NCI-H2107 treated with DMSO at 0.1 percent for 48 hours (cell line): ENCODE data around the gene GRK2.
A peak's percentile ranks its signal among the peaks of the same experiment; 100 is the strongest.
"Not testable (repeated sequence)": the region's sequence is repeated elsewhere in the genome, so short reads cannot be mapped to it uniquely, and the experiment has no call there.

Source experiments
- DNase-seq: peaks from one replicate; lab custom pipeline; 2025; ENCODE audit not compliant: unreplicated experiment; lab: John Stamatoyannopoulos, UW

GRK2 gene

GRCh38 chr11:67253872-67254624, 12.2 kb upstream of the GRK2 start:
- no peak for DNase-seq

- DNase-seq = no peak
These were observed 11.5 kb upstream of the GRK2 start for GRCh38 chr11:67254798-67255197.

GRCh38 chr11:67255353-67255752, 10.9 kb upstream of the GRK2 start:
- DNase-seq = no peak

DNA sequence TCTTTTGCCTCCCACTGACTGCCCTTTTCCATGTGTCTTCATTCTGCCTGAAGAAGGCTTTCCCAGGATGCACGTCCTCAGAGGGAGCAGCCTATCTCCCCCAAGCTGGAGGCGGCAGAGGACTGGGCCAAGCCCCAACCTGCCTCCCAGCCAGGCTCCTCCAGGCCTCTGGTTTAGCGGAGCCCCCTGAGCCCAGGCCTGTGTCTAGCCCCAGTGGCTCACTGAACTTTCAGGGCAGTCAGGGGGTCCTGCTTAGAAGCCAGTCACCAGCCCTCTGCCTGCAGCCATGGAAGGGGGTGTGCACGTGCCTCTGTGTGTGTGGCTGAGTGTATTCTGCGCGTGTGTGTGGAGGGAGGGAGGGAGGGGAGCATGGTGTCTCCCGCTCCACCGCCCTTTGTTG, 10.4 kb upstream of the GRK2 start:
- no peak for DNase-seq

GRCh38 chr11:67256477-67257135, 9.7 kb upstream of the GRK2 start:
- DNase-seq = no peak

DNA sequence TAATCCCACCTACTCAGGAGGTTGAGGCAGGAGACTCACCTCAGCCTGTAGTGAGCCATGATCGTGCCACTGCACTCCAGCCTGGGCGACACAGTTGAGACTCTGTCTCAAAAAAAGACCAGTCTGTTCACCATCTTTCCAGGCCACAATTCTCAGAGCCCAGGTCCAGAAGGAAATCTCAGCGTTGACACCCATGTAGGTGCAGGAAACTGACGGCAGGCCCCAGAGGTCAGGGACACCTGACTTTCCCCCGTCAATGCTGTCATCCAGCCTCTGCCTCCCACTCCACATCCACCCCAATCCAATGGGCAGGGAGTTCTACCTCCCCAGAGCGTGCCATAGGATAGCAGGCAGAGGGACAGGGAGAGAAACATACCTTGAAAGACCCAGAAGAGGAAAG, 5.9 kb upstream of the GRK2 start:
- no peak for DNase-seq

- DNase-seq = not testable (repeated sequence)
These were observed 5.2 kb upstream of the GRK2 start for GRCh38 chr11:67260885-67261639.

GRCh38 chr11:67261640-67261945, 4.7 kb upstream of the GRK2 start:
- no peak for DNase-seq

DNA sequence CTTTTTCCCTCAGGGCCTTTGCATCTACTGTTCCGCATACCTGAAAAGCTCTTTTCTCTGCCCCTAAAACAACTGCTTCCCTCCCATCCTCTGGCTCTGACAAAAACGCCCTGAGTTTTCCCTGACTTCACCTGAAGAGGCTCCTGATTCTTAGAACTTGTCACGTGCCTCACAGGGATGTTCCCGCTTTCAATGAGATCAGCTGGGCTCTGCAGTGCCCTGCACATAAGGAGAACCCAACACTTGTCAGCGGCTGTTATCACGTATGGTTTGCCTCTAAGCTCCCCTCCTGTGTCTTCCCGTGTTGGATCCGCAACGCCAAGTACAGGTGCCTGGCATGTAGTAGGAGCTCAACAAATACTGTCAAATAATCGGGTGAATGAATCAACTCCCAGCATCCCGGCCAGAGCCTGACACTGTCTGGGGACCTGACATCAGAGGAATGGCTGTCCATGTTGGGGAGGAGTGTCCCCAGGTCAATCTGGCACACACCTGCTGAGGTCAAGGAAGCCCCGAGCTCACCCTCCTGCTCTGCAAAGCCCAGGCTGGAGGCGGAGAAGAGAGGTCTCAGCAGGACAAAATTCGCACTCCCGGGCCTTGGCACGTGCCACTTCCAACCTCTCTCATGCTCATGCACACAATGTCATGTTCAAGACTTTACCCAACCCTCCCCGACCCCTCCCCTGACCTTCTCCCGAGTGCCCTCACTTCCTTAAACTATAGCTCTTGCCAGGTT, 4.2 kb upstream of the GRK2 start:
- no peak for DNase-seq

- DNase-seq = peak; percentile 52
These were observed 3.3 kb upstream of the GRK2 start for GRCh38 chr11:67262731-67263675.

GRCh38 chr11:67264260-67264659, 2.0 kb upstream of the GRK2 start:
- no peak for DNase-seq

DNA sequence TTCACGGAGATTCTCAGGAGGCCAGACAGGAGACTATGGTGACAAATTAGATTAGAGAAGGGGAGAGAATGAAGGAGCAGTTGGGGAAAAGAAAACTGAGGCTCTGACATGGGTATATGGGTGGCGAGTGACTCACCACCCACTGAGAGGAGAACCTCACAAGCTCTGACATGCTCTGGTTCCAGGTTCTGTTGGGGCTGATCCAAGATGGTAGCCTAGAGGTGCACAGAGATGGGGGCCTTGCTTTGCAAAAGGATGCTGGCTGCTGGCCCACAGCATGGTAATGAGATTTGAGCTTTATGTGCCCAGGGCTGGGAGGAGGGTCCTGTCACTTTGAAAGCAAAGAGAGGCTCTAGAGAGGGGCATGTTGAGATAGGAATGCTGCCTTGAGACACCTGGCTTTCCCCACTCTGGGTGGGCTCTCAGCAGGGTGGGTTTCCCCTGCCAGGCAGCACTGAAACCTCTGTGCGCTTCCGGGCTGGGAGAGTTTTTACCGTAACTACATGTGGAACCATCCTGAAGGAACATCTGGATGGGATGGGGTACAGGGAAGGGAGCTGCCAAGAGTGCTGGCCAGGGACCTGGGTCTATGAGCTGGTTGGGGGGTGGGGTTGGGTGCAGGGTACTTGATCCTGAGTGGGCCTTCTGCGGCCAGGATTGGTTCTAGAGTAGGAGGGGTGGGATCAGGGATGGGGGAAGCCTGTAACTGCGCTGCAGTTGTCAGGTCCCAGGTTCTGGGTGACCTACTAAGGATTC, 1.2 kb upstream of the GRK2 start:
- DNase-seq = no peak

DNA sequence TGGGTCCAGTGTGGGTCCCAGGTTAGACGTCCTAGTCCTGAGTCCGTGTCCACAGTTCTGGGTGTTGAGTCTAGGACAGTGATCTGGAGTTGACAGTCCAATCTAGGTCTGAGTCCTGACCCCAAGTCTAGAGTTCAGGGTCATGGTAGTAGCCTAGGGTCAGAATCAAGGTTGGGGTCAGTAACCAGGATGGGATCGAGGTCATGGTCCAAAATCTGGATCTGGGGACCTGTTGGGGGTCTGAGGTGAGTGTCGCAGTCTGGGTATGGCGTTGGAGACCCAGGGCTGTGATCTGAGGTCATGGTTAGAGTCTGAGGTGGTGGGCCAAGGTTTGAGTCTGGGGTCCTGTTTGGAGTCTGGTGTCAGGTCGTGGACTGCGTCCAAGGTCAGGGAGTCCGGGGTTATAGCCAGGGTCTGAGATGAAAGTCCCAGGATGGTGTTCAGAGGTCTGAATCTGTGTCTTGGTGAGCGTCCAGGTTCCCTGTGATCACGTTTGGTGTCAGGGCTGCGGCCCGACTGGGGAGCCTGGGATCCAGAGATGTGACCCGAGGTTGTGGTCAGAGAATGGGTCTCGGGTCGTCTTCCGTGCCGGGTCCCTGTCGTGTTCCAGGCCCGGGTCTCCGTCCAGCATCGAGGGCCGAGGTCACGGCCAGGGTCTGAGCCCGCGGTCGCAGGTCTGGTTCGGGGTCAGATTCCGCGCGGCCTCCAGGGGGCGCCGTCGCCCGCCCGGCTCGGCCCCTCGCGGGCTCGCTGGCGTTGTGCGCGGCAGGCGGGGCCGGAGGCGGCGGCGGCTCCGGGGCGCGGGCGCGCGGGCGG, 432 bp upstream of the GRK2 start:
- DNase-seq = no peak

GRCh38 chr11:67267188-67268080, 1.2 kb downstream of the GRK2 start:
- DNase-seq = no peak

DNA sequence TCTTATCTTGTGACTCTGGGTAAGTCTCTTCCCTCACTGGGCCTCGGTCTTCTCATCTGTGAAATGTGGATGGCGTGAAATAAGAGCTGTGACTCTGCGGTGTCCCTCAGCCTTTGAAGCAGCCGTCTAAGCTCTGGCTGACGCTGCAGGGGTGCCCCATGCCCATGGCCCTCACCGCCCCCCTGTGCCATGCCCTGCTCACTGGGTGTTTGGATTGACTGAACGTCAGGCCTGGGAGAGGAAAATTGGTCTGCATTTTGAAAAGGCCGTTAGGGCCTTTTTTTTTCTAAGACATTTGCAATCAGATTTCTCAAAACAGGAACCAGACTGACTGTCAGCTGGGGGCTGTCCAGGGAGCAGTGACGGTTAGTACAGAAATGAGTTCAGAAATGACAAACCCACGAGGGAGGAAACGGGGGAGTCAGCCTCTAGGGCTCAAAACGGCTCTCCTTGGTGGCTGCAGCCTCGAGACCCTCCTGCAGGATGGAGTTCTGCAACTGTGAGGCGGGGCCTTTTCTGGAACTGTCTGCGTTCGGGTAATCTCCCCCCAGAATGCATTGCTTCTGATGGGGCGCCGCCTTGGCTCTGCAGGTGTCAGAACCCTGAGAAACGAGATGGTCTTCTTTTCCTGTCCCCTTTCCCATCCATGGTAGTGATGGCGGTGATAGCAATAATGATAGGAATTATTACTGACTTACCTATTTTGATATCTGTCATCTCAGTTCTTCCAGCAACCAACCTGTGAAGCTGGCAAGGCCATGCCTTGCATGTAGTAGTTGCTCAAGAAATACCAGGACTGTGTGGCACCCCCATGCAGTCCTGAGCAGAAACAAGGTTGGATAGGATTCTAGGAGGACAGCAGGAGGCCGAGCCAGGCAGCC, 2.0 kb downstream of the GRK2 start:
- DNase-seq = no peak

- DNase-seq = no peak
These were observed 2.6 kb downstream of the GRK2 start for GRCh38 chr11:67268962-67269268.
